HuH-7 (cell line): ENCODE data around the gene DNASE2B.

ENCODE experiments used
- DNase-seq: peaks from one replicate; pipeline ENCODE4 v3.0.0; 2011; ENCODE audit warnings: low spot score

The DNASE2B gene

GRCh38 chr1:84452436-84452835 lies 54.2 kb downstream of the DNASE2B start:
- no peak for DNase-seq

DNA sequence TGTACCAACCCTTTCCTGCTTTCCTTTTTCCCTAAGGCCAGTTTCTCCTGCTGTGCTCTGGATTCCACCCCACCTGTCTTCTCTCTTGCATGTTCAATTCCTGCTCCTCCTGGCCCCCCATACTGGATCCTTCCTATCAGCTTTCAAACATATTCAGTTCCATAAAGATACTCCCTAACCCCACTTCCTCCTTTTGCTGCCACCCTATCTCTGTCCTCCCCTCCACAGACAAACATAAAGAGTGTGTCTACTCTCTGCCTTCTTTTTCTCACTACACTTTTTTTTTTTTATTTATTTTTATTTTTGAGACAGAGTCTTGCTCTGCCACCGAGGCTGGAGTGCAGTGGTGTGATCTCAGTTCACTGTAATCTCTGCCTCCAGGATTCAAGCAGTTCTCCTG lies 63.8 kb downstream of the DNASE2B start:
- DNase-seq: no peak
